ENCODE measurements around the gene SLC25A11.
A peak's percentile ranks its signal among the peaks of the same experiment; 100 is the strongest.

The SLC25A11 gene, protein sequence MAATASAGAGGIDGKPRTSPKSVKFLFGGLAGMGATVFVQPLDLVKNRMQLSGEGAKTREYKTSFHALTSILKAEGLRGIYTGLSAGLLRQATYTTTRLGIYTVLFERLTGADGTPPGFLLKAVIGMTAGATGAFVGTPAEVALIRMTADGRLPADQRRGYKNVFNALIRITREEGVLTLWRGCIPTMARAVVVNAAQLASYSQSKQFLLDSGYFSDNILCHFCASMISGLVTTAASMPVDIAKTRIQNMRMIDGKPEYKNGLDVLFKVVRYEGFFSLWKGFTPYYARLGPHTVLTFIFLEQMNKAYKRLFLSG

DNA sequence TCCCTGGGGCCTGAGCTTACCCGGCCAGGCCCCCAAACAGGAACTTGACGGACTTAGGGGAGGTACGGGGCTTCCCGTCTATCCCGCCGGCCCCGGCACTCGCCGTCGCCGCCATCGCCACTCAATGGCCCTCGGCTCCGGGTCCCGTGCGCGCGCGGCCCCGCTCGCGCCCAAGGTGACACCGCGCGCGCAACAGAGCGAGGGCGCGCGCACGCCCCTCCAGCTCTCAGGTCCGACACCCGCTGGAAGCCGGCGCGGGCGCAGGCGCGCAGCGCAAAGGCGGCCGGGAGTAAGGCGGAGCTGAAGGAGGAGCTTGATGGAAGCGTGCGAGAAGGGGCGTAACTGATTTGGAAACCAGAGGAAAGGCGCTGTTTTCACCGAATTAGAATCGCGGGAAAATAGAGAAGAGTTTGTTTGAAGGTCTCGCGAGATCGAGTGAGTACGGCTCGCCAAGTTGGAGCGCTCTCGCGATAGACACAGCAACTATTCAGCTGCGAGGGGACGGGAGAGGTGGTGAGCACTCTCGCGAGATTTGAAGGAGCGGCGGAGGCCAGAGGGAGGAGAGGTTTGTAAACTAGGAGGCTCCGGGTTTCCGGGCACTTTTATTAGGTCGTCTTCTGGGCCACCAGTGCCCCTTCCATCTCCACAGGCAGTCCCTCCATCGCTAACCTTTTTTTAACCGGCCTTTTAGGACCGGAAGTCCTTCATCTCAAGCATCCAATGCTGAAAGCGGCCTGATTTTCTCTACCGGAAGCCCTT is at the start of gene SLC25A11, which contains the start of gene RNF167:
Gene SLC25A11, minus strand, starts transcription at position 251 of the 759 bp plus-strand sequence. Its CDS starts 136 bp downstream, at position 115.
Gene RNF167, plus strand, starts transcription at position 473 of the 759 bp plus-strand sequence. CDS start 642 bp downstream, outside the sequence.
- FAIRE-seq: peak; percentile 18

DNA sequence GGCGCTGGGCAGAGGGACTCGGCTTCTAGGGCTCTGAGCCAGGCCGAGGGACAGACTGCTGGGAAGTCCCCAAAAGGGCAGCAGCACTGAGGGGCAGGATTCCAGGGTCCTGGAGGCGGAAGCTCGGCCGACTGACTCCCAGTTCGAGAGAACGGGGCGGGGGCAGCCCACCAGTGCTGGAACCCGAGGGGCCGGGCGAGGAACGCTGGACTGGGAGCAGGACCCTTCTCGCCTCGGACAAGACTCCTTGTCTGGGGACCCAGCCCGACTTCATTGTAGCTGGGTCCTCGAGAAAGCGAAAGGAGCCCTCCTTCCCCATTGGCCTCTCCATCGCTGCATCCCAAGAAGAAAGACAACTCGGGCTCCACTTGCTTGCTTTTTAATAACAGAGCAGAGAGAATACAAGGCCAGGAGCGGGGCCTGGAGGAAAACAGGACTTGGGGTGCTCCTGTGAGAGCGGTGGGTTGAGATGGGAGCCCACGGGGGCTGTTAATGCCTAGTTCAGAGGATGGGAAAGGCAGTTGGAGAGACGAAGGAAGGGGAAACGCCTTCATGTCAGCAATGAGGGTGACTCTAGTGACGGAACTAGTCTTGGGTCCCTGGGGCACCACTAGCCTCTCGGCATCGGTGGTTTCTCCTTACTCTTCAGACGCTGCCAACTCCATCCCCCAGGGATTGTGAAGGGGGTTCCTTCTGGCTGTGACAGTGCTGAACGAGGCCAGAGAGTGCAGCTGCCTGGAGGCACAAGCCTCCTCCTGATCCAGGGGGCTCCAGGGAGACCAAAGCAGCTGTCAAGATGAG is 48.1 kb upstream of the SLC25A11 start:
- no peak for FAIRE-seq

DNA sequence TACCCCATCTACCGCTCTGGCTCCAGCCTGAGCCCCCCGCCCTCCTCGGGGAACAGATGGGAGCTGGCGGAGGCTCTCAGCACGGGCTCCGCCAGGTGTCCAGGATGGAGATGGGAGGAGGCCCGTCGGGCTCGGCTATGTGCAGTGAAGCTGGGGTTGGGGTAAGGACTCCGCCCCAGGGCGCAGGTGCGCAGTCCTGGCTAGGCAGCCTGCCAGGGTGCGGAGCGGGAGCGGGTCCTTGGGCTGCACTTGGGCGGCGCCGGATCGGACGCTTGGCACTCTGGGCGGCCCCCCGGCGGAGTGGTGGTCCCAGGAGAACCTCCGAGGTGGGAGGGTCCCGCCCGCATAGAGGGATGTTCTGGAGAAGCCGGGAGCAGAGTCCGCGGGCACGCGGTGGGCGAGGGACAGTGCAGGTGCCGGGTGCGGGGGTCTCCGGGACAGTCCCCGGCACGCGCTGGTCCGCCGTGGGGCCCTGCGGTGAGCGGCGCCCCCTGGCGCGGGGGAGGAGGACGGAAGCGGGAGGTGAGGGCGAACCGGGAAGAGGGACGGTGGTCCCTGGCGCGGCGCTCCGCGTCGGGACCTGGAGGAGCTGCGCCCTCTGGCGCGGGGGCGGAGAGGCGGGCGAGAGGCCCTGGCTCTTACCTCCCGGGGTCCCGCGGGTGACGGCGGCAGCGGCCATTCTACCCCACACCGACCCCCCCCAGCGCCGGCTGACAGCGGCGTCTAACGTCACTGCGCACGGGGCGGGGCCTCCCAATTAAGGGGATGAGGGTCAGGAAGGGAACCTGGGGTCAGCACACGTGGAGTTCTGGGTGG is 47.3 kb upstream of the SLC25A11 start, which contains the start of gene CAMTA2:
Gene CAMTA2, minus strand, starts transcription at position 725 of the 816 bp plus-strand sequence. CDS start 1,453 bp downstream, outside the sequence.
- no peak for FAIRE-seq

DNA sequence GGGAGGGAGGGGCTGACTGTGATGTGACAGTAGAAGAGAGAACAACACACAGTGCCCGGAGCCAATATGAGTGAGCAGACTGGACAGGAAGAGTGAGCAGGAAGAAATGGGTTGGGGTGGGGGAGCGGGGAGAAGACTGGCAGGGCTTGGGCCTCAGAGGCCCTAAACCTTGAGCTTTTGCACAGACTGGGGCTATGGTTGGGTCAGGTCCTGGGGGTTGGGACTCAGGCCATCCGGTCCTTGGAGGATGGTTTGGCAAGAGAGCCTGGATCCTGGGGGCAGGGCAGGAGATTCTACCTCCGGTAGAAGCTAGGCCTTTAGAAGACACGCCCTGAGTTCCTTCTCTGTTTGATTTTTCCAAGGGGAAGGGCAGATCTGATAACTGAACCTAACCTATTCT is 46.6 kb upstream of the SLC25A11 start:
- FAIRE-seq: no peak

DNA sequence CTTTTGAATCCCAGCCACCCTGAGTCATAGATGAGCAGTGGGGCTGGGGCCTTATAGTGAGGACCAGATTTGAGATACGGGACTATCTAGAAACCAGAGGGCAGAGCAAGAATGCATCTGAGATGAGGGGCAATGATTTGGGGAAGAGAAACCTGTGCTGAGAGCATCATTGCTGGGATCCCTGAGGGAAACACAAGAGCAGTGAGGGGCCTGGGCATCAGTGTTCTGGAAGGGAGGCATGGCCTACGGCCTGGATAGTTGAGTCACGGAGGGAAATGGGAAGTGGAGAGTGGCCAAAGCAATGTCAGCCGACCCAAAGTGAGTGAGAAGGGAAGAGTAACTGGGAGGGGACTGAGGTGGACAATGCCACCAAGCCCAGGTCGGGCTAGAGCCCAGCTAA is 42.5 kb upstream of the SLC25A11 start:
- no peak for FAIRE-seq

DNA sequence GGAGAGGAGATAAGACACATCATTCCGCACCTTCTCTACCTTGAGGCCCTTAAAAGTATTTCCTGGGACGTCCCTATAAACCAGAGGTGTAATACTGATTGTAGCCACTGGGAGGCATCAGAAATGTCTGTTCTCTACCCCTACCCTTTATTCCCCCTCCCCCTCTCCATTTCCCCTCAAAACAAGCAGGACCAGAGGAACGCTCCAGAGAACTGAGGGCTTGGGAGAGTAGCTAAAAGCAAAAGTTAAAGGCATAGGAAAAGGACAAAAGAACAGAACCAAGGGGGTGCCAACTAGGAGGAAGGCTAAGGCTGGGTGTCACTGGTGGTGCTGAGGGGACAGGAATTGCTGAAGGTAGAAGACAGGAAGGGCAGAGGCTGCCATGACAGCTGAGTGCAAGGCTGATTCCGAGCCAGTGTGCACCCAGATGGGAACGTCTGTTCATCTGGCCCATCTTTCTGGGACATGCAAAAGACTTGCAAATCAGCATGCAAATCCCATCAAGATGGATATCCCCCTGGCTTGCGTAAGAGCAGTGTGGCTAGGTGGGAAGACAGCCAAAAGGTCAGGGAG is 40.9 kb upstream of the SLC25A11 start:
- FAIRE-seq: no peak

DNA sequence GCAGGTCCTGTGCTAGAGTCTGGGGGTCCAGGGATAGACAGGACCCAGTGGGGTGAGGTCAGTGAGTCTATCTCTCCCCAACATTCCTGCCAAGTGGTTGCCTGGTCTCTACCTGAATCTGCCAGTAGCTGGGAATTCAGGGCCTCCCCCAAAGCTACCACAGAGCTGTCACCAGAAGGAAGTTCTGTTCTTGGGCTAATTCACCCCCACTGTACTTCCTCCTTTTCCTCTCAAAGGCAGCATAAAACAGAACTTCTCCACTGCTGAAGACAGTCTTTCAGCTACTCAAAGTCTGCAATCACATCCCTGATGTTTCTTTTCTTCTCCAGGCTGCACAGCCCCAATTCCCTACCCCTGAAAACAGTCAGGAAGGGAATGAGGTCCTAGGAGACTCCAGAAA is 38.9 kb upstream of the SLC25A11 start:
- no peak for FAIRE-seq

DNA sequence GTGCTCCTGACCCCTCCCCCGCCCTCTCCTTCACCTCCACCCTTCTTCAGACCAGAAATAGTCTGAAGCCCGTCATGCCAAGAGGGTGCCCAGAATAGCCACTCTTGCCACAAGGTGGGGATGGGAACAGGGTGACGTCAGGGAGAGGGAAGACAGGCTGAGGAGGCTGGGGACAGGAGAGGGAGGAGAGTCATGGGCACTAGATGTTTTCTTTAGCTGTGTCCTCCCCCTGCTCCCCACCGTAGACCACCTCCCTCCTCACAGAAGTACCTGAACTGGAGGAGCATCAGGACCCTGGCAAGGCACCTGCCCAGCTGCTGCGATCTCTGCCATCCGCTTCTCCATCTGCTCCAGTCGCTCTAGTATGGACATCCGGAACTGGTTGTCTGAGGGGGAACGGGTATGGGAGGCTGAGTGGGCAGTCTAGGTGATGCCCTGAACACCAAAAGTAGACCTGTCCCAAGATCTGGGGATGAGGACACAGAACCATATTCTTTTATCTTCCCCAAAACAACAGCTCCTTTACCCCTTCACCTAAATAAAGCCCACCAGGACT is 34.3 kb upstream of the SLC25A11 start:
- FAIRE-seq: no peak

DNA sequence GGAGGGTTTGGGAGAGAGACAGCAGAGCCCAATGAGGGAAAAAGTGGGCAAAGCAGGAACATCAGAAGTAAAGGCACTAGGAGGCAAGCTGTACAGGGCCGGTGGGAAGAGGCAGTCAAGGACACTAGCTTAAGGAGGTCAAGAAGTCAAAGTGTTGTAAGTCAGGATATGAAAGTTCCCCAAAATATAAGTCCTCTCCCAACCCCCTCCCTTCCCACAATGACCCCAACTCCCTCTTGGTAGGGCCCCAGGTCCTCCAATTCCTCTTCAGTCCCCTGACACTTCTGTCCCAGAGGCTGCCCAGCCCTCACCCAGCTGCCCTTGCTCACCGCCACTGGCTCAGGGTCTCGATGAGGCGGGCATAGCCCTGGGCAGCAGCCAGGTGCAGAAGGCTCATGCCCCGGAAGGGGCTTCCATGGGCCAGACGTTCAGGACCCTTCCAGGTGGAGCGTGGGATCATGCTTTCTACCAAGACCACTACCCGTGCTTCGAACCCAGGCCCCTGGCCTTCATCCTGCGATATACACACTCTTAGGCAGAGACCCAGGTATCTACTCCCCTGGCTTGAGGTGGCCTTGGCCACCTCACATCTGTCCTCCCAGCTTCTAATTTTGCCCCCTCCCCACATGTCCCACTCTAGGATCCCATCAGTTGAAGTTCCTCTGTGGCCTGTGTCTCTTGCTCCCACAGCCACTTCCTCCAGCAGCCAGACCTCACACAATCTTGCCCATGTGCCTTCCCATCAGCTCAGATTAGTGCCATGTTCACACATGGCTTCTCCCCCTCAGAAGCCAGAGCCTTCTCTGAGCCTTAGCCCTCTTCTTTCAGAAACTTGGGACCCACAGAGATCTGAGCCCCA is 33.6 kb upstream of the SLC25A11 start:
- FAIRE-seq: no peak

DNA sequence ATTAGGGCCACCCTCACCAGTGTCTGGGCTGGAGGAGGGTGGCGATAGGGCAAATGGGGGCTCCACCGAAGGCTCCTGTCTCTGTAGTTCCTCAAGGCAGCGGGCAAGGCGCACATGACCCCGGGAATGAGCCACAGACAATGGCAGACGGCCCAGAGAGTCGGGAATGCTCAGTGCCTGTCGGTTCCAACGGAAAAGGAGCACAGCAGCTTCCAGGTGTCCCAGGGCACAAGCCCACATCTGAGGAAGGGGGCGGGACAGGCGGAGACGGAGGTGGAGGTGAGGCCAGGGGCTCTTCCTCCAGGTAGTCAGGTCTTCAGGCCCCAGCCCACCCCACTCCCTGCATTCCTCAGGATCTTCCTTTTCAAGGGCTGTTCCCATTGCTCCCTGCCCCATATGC is 32.9 kb upstream of the SLC25A11 start:
- no peak for FAIRE-seq

DNA sequence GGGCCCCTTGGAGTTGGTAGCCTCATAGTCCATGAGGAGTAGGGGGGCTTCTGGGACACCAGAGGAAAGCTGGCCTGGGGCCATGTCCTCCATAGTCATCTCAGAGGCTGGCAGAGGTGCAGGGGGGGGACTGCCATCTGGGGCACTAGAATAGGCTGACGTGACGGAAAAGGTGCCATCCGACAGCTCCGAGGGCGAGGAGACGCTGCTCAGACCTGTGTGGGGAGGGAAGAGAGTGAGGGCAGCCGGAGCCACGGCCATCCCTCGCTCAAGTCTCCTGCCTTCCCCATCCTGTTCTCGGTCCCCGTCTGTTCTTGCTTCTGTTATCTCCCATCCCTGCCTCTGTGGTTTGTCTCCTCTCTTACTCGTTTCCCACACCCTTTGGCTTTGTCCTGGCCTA is 32.5 kb upstream of the SLC25A11 start:
- no peak for FAIRE-seq

DNA sequence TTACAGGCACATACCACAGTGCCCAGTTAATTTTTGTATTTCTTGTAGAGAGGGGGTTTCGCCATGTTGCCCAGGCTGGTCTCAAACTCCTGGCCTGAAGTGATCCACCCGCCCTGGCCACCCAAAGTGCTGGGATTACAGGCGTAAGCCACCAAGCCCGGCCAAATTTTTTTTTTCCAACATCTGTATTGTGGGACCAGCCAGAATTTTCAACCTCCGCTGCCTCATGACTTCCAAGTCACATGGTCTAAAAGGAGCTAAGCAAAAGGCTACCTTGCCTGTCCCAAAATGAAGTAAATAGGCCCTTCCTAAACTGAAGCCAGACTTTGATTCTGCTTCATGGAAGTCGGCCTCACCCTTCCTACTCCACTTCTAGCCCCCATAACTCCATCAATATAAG is 32.0 kb upstream of the SLC25A11 start:
- FAIRE-seq: no peak

DNA sequence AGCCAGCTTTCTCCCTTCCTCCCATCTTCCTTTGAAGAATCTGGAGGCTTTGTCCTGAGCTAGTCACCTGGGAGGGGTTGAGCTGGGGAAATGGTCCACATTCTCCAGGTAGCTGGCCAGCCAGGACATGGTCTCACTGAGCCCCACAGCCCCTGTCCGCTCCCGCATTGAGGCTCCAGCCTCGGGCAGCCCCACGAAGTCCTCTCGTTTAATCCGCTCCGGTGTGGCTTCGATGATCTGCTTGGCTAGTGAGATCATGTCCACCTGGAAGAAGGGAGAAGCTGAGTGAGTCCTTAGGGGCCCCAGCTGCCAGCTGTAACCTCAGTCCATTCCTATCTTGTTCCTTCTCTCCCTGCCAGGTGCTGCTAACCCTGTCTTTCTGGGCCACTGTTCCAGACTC is 30.4 kb upstream of the SLC25A11 start:
- FAIRE-seq: no peak

DNA sequence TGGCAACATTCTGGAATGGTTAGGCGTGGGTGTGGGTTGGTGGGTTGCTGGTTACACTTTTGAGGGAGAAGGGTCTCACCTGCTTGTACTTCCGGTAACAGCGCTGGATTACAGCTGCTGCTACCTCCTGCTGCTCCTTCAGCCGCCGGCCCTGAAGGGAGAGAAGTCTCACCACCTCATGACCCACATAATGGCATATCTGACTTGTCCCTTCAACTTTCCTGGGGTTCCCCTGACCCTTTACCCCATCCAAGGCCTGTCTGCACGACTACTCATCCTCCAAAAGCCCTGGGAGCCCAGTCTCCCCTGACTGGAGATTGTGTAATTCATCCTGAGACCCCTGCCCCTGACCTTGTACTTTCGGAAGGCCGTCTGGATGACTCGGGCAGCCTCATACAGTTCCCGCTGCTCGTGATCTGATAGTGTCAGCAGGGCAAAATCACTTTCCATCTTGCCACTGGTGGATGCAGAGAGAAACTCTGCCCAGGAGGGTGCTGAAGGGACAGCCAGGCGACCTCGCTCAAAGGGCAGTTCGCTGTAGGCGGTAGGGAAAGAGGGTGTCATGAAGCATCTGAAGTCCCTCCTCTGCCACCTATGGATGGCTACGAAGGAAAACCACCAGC is 29.8 kb upstream of the SLC25A11 start:
- FAIRE-seq: no peak

DNA sequence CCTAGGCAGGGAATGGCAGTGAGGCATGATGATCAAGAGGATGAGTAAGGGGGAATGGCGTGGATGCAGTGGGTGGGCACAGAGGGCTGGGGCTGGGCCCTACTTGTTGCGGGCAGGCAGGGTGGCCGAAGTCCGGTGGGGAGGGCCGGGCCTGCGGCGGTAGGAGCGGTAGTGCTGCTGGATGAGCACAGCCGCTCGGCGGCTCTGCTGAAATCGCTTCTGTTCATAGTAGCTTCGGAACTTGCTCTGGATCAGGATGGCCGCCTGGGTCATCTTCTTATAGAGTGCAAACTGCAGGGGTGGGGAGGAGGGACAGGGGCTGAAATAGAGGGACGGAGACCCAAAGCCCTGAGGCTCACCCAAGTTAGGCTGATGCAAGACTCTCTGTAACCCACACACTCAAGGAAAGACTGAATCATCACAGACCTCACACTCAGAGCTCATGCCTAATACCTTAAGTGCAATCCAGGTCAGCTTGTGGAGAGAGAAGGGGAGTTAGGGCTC is 29.3 kb upstream of the SLC25A11 start:
- FAIRE-seq: no peak

DNA sequence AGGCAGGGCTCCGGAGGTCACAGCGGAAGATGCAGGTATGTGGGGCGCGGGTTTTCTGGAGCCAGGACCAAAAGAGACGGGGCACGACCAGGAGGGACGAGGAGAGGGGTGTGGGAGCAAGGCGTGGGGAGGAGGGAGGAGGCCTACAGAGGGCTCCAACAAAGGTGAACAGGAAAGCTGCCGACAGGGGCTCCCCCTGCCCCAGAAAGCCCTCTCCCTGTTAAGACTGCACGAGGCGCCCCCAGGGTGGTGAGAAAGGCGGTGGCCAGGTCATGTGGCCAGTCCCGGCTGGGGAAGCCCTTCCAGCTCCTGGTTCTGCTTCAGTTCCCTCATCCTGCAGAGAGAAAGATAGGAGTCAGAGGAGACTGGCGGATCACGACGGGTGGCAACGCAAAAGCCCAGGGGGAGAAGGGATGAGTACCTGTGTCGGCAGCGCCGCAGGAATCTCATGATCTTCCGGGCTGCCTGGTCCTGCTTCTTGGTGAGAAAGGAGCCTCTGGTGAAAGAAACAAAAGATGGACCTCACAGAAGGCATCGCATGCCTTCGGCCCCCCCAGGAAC is 28.7 kb upstream of the SLC25A11 start:
- FAIRE-seq: no peak

DNA sequence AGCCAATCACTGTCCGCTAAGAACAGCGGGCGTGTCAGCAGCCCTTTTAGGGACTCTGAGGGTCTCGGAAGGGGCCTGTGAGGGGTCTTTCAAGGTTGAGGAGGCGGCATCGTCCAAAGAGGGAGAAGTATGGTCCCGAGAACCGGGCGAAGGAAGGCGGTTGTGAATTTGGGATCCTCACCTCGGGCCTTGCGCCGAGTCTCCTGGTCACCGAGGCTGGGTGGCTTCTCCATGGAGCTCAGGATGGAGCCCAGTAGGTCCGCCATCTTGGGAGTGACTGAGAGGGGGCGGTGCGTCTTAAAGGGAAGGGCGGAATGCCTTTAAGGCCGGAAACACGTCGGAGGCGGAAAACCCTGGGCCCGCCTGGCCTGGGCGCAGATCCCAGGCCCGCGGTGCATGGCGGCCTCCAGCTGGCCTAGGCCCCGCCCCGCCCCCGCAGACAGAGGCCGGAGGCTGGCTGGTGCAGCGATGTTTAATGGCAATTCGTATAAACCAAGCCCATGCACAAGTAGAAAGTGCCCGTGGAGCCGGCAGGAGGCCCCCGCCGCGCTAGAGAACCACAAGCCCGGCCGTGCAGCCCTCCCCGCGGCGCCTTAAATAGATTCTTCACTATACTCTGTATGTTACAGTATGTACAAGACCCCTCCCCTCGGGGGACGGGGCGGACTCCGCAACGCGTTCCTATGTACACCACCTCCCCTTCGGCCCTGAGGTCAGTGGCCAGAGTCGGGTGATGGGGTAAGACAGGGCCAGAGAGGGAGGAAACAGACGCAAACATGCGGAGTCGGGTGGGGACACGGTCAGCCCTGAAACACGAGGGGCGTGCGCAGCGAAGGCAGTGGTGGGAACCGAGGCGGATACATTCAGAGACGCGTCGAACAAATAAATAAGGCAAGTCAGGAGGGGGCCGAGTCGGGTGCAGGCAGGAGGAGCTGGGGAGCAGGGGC is 28.0 kb upstream of the SLC25A11 start, which contains the start of gene SPAG7:
Gene SPAG7, minus strand, starts transcription at position 279 of the 947 bp plus-strand sequence. Its CDS starts 13 bp downstream, at position 266.
- FAIRE-seq: peak; percentile 47
